Measurements from ENCODE around the gene CCDC8.
"Not testable (repeated sequence)": the region's sequence is repeated elsewhere in the genome, so short reads cannot be mapped to it uniquely, and the experiment has no call there.

DNA sequence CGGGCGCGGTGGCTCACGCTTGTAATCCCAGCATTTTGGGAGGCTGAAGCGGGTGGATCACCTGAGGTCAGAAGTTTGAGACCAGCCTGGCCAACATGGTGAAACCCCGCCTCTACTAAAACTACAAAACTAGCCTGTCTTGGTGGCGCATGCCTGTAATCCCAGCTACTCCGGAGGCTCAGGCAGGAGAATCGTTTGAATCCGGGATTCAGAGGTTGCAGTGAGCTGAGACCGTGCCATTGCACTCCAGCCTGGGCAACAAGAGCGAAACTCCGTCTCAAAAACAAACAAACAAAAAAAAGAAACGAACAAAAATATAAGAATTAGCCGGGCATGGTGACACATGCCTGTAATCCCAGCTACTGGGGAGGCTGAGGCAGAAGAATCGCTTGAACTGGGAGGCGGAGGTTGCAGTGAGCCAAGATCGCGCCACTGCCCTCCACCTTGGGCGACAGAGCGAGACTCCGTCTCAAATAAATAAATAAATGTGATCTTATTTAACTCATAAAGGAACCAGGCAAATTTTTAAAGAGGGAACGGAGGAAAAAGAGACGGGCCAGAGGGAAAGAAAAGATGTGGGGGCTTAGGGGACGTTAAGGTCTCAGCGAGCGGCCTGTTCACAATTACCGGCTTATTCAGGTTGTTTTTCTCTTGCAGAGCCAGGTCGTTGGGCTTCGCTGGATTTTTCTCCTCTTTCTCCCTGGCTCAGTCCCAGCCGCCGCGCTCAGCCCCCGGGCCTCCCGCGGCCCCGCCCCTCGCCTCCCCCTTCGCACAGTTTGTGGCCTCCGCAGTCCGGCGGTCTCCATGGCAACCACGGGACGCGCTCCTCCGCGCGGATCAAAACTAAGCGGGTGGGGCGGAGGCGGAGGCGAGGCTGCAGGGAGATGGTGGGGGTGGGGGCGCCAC lies 2.7 kb upstream of the CCDC8 start:
- not testable (repeated sequence) for TF ChIP-seq POLR2A, CTCF (IDR thresholded peaks at IDR 0.05)
